HuH-7 (cell line): Measurements from ENCODE around the gene PIGH.
"Not testable (repeated sequence)": the region's sequence is repeated elsewhere in the genome, so short reads cannot be mapped to it uniquely, and the experiment has no call there.

Experiments
- DNase-seq: peaks from one replicate; pipeline ENCODE4 v3.0.0; 2011; ENCODE audit warnings: low spot score

Gene PIGH

GRCh38 chr14:67551123-67551522 is 48.9 kb downstream of the PIGH start:
- DNase-seq, result no peak

- no peak for DNase-seq
These were observed 50.3 kb downstream of the PIGH start for GRCh38 chr14:67549734-67550133.

GRCh38 chr14:67547224-67547780 is 52.8 kb downstream of the PIGH start:
- DNase-seq, result no peak

DNA sequence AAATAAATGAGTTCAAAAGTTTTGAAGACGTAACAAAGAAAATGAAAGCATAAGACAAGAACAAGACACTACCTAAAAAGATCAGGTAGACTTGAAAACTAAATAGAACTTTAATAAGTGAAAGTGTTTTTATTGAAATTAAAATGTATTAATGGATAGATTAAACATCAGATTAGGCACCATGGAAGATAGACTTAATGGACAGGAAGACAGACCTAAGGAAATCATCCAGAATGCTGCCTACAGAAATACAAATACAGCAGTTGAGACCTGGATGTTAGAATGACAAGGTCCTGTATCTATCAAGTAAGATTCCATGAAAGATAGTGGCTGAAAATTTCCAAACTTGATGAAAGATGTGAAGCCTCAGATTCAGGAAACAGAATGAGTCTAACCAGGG is 55.5 kb downstream of the PIGH start:
- no peak for DNase-seq

DNA sequence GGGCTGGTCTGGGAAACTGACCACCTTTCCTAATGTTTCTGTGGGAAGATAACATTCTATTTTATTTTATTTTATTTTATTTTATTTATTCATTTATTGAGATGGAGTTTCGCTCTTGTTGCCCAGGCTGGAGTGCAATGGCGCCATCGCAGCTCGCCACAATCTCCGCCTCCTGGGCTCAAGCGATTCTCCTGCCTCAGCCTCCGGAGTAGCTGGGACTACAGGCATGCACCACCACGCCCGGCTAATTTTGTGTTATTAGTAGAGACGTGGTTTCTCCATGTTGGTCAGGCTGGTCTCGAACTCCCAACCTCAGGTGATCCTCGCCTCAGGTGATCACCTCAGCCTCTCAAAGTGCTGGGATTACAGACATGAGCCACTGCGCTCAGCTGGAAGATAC is 57.4 kb downstream of the PIGH start:
- DNase-seq, result not testable (repeated sequence)

GRCh38 chr14:67541448-67542387 is 58.4 kb downstream of the PIGH start:
- no peak for DNase-seq
